Fibroblast of lung (primary cell): ENCODE data around the gene BST2.

ENCODE experiments used
- CTCF ChIP-seq, 2 donors: IDR thresholded peaks in 1 of 2; conservative IDR thresholded peaks in 1 of 2; 1 replicate in 1 of 2; 2 replicates in 1 of 2; pipeline ENCODE4 v1.5.1; 2011 to 2012; ENCODE audit warnings: low read length in 2 of 2, control low read depth in 1 of 2, inconsistent platforms in 1 of 2, low read depth in 1 of 2, mild to moderate bottlenecking in 1 of 2
- EZH2 ChIP-seq: IDR thresholded peaks from 2 replicates; pipeline ENCODE4 v1.5.1; 2012; ENCODE audit warnings: low read length, control low read depth, mild to moderate bottlenecking; ENCODE audit errors: missing control alignments

DNA sequence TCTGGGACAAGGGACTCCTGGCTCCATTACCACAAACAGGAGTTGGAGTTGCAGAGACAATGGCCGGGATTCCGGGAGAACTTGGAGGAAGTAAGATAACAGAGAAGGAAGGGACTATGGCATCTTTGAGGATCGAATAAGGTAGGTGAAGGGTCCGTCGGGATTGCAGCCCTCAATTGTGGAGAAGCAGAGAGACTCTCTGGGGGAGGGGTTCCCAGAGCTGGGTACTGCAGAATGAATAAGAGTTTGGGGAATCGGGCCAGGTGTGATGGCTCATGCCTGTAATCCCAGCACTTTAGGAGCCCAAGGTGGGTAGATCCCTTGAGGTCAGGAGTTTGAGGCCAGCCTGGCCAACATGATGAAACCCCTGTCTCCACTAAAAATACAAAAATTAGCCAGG is 3.8 kb downstream of the BST2 start:
- TF ChIP-seq CTCF (conservative IDR thresholded peaks at IDR 0.05 in 1 of 2, IDR thresholded peaks at IDR 0.05 in 1 of 2; ENCODE audit: low read depth in 1 of 2, low read length in 2 of 2) (no peak), EZH2 (no peak)
